Daoy (cell line): ENCODE data around the gene CLIP1. TPM values are rescaled to one million over a fixed set of nuclear protein-coding genes. Genes with fewer than 3 reads are reported as not detected.
"Not testable (repeated sequence)": the region's sequence is repeated elsewhere in the genome, so short reads cannot be mapped to it uniquely, and the experiment has no call there.

ENCODE experiments used
- DNase-seq: peaks from one replicate; pipeline ENCODE4 v3.0.0-alpha.2; 2015; ENCODE audit warnings: low read depth
- total RNA-seq: library from RNA; depleted of rRNA; stranded (reverse); fragments of >200 nt; shearing (Covaris generic); gene quantifications from 2 replicates; pipeline ENCODE4 v1.2.3, GENCODE V29; 2014

The CLIP1 gene
- total RNA-seq, 1 experiment from 2014 or later, result 41.7 TPM

GRCh38 chr12:122435186-122435585, 12.7 kb upstream of the CLIP1 start:
- no peak for DNase-seq

- not testable (repeated sequence) for DNase-seq
These were observed 6.6 kb upstream of the CLIP1 start for GRCh38 chr12:122429043-122429442.

- DNase-seq, result no peak
These were observed 4.9 kb upstream of the CLIP1 start for GRCh38 chr12:122427403-122427802.

- DNase-seq, result peak; percentile 42
These were observed 1.0 kb upstream of the CLIP1 start for GRCh38 chr12:122423258-122424165.

- peak; percentile 81 for DNase-seq
These were observed 325 bp upstream of the CLIP1 start for GRCh38 chr12:122422730-122423257.

- DNase-seq, result peak; percentile 58
These were observed 1.2 kb downstream of the CLIP1 start for GRCh38 chr12:122421187-122421820.

- DNase-seq, result no peak
These were observed 1.9 kb downstream of the CLIP1 start for GRCh38 chr12:122420471-122421162.

GRCh38 chr12:122419094-122419493, 3.4 kb downstream of the CLIP1 start:
- not testable (repeated sequence) for DNase-seq

GRCh38 chr12:122415665-122416064, 6.8 kb downstream of the CLIP1 start:
- not testable (repeated sequence) for DNase-seq

- no peak for DNase-seq
These were observed 8.7 kb downstream of the CLIP1 start for GRCh38 chr12:122413516-122414404.

GRCh38 chr12:122412851-122413433, 9.5 kb downstream of the CLIP1 start:
- no peak for DNase-seq

GRCh38 chr12:122411537-122411936, 10.9 kb downstream of the CLIP1 start:
- no peak for DNase-seq

GRCh38 chr12:122407208-122407607, 15.3 kb downstream of the CLIP1 start:
- no peak for DNase-seq

- no peak for DNase-seq
These were observed 15.7 kb downstream of the CLIP1 start for GRCh38 chr12:122406701-122407164.

- no peak for DNase-seq
These were observed 18.6 kb downstream of the CLIP1 start for GRCh38 chr12:122403831-122404230.

- DNase-seq, result no peak
These were observed 19.2 kb downstream of the CLIP1 start for GRCh38 chr12:122403115-122403770.

- DNase-seq, result no peak
These were observed 20.2 kb downstream of the CLIP1 start for GRCh38 chr12:122402264-122402663.

- DNase-seq, result peak; percentile 85
These were observed 22.7 kb downstream of the CLIP1 start for GRCh38 chr12:122399592-122400373.

- DNase-seq, result no peak
These were observed 23.2 kb downstream of the CLIP1 start for GRCh38 chr12:122399254-122399591.
